NOMO-1 treated with dmso at 0.1 percent for 144 hours (cell line): ENCODE measurements around the gene PRSS57.

Experiments
- DNase-seq: peaks from one replicate; lab custom pipeline; 2025; ENCODE audit not compliant: unreplicated experiment; lab: John Stamatoyannopoulos, UW

PRSS57 gene

DNA sequence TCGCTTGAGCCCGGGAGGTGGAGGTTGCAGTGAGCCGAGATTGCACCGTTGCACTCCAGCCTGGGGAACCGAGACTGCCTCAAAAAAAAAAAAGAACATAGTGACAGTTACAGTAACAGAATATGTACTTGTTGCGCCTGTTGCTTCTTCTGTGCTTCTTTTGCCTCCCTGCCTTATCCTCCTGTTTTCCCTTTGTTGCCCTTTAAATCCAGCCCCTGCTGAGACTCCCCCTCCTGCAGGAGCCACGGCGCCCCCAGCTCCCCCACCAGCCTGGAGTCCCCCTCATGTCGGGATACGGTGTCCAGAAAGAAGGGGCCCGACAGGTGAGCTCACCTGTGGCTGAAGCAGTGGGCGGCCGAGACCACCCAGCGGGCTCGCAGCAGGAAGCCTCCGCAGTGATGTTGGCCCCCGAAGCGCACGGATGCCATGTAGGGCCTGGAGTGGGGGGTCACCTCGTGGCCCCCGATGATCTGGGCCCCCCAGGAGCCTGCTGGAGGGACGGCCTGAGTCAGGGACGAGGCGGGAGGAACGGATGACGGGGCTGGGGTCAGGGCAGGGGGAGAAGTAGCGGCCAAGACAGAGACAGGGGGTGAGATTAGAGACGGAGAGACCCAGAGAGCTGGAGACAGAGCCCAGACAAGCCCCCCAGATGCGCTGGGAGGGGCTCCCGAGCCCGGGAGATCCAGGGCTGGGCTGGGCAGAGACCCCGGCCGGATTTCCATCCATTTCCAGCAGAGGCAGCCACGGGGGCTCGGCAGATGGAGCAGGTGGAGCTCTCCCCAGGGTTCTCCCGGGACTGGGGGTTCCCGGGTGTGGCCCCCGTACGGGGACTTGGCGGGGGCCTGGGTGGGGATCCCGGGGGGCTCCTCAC is 536 bp downstream of the PRSS57 start:
- DNase-seq = peak; percentile 21

DNA sequence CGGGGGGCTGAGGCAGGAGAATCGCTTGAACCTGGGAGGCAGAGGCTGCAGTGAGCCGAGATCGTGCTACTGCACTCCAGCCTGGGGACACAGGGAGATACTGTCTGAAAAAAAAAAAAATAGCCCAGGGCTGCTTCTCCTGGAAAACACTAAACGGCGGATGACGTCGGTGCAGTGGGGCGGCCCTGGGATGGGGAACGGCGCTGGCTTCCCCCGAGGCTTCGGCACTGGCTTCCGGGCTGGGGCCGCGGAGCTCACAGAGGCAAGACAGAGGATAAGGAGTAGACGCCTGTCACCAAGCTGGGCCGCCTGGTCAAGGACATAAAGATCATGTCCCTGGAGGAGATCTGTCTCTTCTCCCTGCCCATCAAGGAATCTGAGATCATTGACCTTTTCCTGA is 5.0 kb downstream of the PRSS57 start:
- no peak for DNase-seq

DNA sequence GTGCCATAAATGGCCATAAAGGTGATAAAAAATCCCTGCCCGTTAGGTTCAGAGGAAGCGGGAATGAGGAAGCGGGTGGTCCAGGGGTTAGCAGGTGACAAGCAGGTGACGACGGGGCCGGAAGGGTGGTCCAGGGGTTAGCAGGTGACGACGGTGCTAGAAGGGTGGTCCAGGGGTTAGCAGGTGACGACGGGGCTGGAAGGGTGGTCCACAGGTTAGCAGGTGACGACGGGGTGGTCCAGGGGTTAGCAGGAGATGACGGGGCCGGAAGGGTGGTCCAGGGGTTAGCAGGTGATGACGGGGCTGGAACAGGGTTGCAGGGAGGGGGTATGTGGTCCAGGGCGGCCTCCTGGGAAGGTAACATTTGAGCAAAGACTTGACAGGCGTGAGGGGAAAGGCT is 6.3 kb downstream of the PRSS57 start:
- no peak for DNase-seq

DNA sequence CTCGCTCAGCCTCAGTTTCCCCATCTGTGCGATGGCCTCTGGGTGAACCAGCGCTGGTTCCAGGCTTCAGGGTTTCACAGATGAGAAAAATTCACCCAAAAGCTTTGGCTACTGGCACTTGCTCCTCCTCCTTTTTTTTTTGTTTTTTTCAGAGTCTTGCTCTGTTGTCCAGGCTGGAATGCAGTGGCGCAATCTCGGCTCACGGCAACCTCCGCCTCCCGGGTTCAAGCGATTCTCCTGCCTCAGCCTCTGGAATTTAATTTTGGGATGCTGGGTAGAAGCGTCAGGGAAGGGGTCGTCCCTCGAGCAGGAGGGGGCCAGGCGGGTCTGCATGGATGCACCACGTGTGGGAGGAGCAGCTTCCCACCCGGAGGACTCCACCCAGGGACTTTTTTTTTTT is 7.0 kb downstream of the PRSS57 start:
- DNase-seq = no peak

DNA sequence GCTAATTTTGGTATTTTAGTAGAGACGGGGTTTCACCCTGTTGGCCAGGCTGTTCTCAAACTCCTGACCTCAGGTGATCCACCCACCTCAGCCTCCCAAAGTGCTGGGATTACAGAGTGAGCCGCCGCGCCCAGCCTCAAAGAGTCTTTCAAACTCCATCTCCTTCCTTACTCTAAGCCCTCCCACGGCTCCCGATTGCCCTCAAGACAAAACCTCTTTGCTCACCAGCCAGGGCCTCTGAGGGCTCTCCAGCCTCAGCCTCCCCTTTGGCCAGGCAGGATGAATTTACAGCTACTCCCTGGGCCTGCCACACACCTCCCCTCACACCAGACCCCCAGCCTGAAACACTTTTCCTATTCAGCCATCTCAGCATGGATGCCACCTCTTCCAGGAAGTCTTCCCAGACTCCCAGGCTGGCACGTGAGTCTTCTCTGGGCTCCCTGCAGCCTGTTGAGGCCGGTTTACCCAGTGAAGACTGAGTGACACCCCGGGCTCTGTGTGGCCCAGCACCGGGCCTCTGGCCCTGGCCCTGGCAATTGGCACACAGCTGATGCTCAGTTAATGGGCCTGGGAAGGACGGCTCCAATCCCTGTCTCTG is 7.6 kb downstream of the PRSS57 start:
- DNase-seq = no peak

DNA sequence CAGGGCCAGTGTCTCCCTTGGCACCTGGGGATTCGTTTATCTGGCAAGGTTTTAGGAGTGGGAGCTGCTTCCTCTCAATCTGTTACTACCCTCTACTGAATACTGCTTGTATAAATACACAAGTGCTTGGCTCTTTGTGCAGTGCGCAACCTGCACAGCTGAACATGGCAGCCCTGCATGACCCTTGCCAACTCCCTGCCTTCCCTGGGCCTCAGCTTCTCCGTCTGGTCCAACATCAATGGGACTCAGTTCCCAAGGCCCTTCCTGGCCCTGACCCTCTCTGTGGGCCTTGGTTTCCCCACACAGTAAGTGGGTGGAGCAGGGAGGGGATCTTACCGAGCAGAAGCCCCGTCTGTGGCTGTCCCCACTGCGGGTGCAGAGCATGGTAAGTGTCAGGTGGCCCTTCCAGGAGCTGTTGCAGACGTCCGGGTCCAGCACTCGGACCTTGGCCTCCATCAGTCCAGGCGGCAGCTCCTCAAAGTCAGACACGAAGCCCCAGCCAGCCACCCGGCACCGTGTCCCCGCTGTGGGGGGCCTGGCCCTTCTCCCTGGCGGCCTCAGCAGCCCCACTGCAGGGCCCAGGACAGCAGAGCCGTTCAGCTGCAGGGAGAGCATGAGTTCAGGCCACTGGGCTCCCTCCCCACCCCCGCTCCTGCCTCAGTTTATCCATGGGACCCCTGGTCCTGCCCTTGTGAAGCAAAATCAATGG is 8.5 kb downstream of the PRSS57 start:
- DNase-seq = no peak

DNA sequence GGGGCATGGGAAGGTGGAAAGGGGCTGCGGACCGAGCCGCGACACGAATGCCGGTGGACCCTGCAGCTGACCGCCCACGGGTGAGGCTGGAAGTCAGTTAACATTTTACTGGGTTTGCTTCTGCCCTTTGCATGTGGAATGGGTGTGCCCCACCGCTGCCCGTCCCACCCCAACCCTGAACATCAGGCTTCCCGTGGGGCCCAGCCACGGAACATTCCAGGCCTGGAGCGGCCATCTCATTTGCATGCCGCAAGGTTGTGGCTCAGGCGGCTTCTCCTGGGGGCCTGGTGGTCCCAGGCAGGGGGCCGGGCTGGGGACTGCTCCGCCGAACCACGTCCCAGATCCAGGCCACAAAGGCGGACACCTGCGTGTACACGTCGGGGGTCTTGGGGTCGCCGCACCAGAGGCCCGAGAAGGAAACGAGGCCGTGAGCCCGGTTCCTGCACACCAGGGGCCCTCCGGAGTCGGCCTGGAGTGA is 9.8 kb downstream of the PRSS57 start:
- no peak for DNase-seq

DNA sequence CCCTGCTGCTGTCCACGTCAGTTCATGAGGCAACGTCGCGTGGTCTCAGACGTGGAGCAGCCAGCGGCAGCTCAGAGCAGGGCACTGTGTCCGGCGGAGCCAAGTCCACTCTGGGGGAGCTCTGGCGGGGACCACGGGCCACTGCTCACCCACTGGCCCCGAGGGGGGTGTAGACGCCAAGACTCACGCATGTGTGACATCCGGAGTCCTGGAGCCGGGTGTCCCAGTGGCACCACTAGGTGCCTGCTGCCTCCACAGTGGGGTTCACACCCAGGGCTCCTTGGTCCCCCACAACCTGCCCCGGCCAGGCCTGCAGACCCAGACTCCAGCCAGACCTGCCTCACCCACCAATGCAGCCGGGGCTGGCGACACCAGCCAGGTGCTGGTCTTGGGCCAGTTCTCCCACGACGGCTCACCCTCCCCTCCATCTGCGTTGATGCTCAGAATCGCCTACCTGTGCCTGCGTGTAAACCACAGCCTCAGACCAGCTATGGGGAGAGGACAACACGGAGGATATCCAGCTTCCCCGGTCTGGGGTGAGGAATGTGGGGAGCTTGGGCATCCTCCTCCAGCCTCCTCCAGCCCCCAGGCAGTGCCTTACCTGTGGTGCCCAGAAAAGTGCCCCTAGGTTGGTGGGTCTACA is 12.5 kb downstream of the PRSS57 start:
- no peak for DNase-seq

DNA sequence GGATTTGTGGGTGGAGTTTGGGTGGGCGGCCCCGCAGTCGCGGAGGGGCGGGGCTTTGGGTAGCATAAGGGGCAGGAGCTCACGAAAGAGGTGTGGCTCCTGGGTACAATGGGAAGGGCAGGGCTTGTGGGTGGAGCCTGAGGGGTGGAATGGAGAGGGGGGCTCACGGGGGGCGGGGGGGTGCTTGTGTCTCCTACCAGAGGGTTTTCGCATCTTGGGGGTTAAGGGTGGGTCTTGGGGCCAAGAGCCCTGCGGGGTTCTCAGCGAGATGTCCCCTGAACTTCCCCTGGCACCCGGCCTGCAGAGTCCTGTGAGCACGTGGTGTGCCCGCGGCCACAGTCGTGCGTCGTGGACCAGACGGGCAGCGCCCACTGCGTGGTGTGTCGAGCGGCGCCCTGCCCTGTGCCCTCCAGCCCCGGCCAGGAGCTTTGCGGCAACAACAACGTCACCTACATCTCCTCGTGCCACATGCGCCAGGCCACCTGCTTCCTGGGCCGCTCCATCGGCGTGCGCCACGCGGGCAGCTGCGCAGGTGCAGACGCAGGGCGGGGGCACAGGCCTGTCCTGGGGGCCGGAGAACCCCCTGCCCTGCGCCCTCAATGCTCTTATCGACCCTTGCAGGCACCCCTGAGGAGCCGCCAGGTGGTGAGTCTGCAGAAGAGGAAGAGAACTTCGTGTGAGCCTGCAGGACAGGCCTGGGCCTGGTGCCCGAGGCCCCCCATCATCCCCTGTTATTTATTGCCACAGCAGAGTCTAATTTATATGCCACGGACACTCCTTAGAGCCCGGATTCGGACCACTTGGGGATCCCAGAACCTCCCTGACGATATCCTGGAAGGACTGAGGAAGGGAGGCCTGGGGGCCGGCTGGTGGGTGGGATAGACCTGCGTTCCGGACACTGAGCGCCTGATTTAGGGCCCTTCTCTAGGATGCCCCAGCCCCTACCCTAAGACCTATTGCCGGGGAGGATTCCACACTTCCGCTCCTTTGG is 13.9 kb downstream of the PRSS57 start:
- no peak for DNase-seq

DNA sequence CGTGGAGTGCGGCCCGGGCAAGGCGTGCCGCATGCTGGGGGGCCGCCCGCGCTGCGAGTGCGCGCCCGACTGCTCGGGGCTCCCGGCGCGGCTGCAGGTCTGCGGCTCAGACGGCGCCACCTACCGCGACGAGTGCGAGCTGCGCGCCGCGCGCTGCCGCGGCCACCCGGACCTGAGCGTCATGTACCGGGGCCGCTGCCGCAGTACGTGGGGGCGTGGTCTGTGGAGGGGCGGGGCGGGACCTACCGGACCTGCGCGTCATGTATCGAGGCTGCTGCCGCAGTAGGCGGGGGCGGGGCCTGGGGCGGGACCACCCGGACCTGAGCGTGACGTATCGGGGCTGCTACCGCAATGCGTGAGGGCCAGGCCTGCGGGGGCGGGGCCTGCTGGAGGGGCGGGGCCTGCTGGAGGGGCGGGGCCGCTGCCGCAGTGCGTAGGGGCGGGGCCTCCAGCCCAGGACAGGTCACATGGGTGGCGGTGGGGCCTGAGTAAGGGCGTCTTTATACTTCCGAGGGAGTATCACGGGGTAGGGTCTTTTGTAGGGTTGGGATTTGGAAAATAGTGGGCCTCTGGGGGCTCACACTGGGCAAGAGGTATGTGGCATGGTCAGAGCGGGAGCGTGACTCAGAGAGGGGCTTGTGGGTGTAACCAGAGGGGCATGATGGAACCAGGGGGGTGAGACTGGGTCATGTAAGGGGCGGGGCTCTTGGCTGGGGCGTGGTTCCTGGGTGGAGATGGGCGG is 14.8 kb downstream of the PRSS57 start:
- DNase-seq = peak; percentile 96

DNA sequence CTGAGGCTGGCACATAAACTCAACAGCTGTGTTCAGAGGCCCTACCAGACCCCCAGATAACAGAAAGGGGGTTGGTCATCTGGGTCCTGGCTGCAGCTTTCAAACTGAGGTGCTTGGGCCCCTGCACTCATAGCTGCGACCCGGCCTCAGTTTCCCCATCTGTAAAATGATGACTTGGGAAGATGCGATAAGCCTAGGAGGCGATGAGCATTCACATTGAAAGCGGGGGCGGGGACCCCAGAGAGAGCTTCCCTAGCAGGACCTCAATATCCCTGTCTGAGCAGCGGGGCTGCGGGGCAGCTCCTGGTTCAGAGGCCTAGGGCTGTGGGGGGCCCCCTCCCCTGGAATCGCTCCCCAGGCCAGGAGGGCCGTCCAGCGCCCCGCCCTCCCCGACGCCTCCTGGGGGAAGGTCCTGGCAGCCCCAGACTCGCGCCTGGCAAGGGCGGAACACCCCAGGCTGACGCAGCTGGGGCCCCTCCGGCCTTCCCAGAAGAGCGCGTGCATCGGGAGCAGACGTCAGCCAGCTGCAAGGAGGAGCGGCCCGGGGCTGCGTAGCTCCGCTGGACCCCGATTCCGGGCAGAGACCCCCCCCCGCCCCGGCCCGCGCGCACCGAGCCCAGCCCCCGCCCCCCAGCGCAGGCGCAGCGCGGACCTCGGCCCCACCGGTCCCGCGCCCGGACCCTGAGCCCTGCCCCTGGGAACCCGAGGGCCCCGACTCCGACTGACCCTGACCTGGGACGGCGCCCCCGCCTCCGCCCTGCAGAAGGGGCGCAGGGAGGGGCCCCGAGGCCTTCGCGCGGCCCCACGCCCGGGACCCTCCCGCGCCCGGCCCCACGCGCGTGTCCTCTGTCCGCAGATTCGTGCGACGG is 15.6 kb downstream of the PRSS57 start:
- no peak for DNase-seq

DNA sequence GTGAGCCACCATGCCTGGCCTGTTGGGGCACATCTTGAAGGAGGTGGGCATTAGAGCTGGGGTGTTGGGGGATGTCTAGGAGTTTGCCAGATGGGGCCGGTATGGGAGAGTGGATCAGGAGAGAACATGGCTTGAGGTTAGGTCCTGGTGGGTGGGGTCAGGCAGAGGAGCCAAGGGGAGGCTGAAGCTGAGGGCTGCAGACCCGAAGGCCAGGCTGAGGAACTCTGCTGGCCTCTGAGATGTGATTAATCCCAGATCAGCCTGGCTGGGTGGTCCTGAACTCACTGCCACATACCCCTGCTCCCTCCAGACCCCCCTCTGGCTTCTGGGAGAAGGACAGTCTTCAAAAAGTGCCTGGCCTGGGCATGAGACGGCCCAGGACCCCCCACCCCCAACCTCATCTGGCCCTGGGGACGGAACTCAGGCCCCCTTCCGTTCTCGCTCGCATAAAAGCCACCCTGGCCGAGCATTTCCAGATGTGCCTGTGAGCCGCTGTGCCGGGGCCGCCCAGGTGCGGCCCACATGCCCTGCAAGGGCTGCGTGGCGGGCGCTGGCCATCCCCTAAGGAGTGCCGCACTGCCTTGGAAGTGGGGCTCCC is 16.4 kb downstream of the PRSS57 start:
- no peak for DNase-seq

DNA sequence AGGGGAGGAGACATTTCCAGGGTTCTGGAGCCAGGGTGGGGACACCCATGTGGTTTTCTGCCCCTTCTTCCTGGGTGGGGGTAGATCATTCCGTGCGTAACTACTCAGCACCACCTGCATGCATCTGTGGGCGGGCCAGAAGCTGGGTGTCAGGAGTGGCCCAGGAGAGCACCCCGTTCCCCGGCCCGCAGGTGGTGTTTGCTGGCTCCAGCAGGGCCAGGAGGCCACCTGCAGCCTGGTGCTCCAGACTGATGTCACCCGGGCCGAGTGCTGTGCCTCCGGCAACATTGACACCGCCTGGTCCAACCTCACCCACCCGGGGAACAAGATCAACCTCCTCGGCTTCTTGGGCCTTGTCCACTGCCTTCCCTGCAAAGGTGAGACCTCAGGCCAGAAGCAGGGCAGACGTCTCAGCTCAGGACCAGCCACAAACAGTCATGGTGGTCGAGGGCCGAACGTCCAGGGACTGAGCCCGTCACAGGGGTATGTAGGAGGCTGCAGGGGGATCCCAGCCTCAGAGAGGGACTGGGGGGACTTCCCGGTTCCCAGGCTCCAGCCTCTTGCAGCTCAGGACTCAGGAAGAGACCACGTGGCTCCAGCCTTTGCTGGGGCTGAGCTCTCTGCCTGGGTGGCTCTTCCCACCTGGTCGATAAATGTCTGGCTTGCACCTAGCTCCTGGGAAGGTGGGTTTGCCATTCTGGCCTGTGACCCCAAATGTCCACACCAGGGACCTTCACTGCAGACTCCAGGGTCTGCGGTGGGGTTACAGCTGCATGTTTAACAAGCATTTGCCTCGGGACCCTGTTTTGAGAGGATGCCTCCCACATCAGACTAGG is 17.4 kb downstream of the PRSS57 start:
- no peak for DNase-seq

DNA sequence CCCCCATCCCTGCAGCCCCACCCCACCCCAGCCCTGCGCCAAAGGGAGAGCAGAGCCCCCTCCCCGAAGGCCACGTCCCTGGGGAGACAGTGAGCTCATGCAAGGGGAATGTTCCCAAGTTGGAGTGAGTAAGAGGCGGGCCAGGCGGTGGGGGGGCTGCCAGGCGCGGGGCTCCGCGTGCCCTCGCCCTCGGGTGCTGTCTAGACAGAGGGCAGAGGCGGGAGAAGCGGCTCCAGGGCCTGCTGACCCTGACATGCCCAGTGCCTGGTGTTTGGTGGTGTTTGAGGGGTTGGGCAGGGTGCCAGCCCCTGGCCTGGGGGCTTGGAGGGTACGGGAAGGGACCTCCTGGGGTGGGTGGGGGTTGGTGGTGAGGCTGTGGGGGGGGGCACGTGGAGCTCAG is 18.1 kb downstream of the PRSS57 start:
- no peak for DNase-seq

DNA sequence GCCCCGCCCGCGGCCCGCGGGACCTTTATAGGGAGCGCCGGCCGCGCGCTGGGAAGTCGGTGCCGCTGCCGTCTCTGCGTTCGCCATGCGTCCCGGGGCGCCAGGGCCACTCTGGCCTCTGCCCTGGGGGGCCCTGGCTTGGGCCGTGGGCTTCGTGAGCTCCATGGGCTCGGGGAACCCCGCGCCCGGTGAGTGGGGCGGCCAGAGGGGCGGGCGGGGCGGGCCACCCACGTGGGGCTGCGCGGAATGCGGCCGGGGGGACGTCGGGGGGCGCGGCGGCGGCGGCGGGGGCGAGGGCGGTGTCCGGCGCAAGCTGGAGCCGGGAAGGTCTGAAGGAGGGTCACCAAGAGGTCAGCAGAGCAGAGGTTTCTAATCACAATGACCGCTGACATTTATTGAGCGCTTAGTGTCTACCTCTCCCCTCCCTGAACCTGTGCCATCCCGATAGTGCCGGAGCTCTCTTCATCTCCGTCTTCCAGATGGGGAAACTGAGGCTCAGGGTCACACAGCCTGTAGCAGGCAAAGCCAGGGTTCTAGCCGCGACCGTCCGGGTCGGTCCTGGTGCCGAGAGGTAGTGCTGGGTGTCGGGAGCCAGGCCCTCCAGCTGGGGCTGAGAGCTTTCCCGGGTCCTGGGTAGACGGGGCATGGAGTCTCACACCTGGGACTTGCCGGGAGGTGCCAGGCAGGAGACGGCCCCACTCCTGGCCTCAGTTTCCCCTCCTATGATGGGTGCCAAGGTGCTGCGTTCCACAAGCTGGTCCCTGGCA is 18.7 kb downstream of the PRSS57 start, which contains the start of gene FSTL3:
TSS of gene FSTL3 (plus strand) at position 54 of the 767 bp plus-strand sequence. CDS start at position 86, 32 bp downstream.
- no peak for DNase-seq

DNA sequence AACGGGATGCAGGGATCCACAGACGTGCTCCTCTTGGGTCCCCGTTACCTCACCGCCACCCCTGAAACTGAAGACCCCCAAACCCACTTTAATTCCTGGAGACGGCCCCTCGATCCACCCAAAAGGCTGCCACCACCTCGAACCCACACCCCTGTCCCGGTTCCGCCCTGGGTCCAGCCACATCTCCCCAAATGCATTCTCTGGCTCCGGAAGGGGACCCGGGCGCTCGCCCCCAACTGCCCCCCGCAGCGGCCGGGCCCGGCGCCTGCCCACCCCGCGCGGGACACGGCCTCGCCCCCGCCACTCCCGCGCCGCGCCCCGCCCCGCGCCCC is 19.3 kb downstream of the PRSS57 start:
- no peak for DNase-seq
